HG03521 (cell line): ENCODE results near the gene SIVA1.
A peak's percentile ranks its signal among the peaks of the same experiment; 100 is the strongest.
"Not testable (repeated sequence)": the region's sequence is repeated elsewhere in the genome, so short reads cannot be mapped to it uniquely, and the experiment has no call there.

Source experiments
- ATAC-seq: cut with Tn5 transposase; IDR thresholded peaks from one replicate; pipeline ENCODE4 v1.9.1; 2021; ENCODE audit warnings: mild to moderate bottlenecking, moderate library complexity; ENCODE audit not compliant: unreplicated experiment

The SIVA1 gene

GRCh38 chr14:104750056-104750752 lies 2.7 kb upstream of the SIVA1 start:
- no peak for ATAC-seq

- not testable (repeated sequence) for ATAC-seq
Observed at GRCh38 chr14:104750753-104751057, 2.2 kb upstream of the SIVA1 start.

DNA sequence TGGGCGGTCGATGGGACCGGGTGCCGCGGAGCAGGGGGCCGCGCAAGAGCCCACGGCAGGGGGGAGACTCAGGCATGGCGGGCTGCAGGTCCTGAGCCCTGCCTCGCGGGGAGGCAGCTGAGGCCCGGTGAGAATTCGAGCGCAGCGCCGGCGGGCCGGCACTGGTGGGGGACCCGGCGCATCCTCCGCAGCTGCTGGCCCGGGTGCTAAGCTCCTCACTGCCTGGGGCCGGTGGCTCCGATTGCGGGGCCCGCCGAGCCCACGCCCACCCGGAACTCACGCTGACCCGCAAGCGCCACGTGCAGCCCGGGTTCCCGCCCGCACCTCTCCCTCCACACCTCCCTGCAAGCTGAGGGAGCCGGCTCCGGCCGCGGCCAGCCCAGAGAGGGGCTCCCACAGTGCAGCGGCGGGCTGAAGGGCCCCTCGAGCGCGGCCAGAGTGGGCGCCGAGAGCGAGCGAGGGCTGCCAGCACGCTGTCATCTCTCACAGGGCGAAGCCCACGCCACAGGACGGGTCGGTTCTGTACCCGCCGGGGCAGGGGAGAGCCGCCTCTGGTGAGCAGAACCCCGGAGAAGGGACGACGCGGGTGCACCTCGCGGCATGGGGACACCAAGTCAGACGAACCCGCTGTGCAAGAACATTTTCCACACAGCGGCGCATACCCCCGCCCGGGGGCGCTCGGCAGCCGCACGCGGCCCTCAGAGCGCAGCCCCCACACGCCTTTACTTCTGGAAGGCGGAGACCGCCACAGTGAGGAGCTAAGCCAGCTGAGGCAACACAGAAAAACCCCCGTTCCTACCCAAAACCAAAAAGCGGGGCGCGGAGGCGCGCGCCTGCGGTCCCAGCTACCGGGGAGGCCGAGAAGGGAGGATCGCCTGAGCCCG lies 1.2 kb upstream of the SIVA1 start:
- ATAC-seq, result no peak

DNA sequence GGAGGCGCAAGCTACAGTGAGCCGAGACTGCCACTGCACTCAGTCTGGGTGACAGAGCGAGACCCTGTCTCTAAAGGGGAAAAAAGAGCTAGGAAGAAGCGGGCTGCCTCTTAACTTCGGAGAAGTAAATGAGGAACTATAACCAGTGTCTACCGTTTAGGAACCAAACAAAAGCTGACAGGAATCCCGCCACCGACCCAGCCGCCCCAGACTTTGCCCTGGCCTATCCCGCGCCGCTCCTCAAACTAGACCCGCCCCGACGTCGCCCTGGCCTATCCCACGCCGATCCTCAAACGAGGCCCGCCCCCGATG lies 568 bp upstream of the SIVA1 start:
- peak; percentile 0 for ATAC-seq

- ATAC-seq, result no peak
Observed at GRCh38 chr14:104753528-104754212, 723 bp downstream of the SIVA1 start.

DNA sequence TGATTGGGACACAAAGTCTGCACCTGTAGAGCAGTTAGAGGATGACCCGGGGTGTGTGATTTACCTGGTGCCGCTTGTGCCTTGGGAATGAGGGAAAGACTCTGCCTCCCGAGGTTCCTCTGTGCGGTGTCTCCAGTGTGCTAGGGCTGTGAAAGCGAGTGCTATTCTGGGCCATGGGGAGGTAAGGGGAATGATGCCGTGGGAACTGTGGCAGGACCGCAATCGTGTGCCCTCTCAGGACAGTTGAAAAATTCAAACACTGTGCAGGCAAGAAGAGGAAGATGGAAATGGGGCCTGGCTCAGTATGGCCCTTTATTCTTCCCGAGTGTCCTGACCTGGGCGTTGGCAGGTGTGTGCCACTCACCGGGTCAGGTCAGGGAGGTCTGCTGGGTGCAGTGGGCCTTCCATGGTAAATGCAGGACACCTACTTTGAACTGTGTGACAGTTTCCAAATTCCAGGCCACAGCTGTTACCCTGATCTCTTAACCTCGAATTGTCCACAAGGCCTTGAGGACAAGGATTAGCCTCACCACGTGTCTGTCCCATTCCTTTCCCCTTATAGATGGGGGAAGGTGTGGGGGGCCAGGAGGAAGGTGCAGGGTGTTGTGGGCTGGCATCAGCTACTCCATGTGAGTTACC lies 1.4 kb downstream of the SIVA1 start:
- ATAC-seq, result no peak

GRCh38 chr14:104755621-104756020 lies 2.7 kb downstream of the SIVA1 start:
- no peak for ATAC-seq

DNA sequence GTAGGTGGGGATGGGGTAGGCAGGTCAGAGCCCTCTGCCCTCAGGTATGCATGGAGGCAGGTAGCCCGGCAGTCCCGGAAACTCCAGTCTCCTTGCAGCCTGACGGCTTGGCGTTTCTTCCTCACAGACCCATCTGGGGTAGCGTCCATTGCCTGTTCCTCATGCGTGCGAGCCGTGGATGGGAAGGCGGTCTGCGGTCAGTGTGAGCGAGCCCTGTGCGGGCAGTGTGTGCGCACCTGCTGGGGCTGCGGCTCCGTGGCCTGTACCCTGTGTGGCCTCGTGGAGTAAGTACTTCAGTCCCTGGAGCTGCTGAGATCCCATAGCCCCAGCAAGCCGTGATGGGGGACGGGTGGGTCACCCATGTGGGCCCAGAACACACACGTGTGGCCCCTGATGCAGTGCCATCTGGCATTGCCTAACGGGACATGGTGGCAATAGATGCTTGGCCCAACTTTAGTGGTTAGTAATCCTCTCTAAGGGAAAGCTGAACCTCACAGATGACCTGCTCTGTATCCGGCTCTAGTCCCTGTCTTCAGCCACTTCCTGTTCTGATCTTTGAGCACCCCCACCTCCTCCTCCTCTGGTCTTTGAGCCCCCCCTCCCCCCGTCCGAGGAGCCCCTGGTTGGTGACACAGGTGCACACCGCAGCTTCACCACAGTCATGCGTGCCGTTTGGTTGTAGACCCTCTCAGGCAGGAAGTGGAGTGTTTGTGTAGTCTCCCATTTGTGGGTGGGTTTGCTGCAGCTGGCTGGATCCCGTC lies 3.7 kb downstream of the SIVA1 start:
- no peak for ATAC-seq

DNA sequence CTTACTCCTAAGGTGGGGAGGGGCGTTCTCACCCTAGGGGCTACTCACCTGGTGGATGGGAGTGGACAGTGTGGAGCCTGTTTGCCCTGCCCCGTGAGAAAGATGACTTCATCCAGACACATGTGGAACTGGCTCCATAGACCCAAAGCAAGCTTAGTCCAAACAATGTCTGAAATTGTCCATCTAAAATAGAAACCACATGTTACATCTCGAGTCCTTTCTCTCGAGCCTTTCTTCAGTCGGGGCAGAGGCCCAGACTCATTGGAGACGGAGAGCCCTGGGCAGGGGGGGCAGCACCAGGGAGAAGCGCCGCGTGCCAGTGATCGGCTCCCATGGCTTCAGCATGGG lies 4.3 kb downstream of the SIVA1 start:
- ATAC-seq, result no peak

DNA sequence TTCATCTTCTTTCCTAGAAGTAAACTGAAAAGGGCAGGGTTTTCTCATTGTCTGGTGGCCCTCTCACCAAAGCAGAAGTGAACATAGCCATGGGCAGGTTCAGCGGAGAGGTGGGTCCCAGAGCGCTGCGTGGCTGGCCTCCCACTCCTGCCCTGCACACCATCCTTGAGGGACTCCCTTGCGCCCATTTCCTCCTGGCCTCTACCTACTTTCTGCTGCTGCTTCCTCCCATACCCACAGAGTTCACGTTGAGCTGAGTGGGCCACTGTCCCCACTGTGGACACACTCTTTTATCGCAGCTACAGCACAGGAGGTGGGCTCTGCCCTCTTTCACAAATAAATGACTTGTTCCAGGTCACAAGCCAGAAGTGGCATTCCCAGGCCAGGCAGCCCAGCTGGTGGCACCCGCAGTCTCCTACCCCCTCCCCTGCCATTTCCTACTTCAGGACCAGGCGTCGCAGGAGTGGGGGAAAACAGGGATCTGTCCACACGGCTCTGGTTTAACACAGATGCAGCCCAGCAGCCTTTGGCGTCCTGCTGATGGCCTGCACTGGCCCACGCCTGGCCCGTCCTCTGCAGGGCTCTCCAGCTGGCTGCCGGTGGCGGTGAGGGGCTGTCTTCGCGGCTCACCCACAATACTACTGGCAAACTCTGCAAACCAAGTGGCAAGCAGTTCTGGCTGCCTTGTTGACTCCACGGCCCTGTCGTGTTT lies 4.9 kb downstream of the SIVA1 start:
- ATAC-seq, result no peak

- no peak for ATAC-seq
Observed at GRCh38 chr14:104758981-104759969, 6.3 kb downstream of the SIVA1 start.

- no peak for ATAC-seq
Observed at GRCh38 chr14:104765517-104765916, 12.6 kb downstream of the SIVA1 start.

- no peak for ATAC-seq
Observed at GRCh38 chr14:104766256-104766862, 13.4 kb downstream of the SIVA1 start.

GRCh38 chr14:104766863-104767633 lies 14.1 kb downstream of the SIVA1 start:
- no peak for ATAC-seq

DNA sequence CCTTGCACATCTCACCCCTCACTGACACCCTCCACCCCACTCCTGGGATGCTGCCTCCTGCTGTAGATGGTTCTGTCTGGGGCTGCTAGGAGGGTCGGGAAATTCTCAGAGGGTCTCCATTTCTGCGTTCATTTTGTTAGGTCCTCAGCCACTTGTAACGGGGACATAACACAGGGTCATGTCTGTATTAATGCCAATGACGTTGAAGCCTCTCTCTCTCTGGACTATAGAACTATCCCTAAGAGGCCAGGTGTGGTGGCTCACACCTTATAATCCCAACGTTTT lies 14.6 kb downstream of the SIVA1 start:
- no peak for ATAC-seq

DNA sequence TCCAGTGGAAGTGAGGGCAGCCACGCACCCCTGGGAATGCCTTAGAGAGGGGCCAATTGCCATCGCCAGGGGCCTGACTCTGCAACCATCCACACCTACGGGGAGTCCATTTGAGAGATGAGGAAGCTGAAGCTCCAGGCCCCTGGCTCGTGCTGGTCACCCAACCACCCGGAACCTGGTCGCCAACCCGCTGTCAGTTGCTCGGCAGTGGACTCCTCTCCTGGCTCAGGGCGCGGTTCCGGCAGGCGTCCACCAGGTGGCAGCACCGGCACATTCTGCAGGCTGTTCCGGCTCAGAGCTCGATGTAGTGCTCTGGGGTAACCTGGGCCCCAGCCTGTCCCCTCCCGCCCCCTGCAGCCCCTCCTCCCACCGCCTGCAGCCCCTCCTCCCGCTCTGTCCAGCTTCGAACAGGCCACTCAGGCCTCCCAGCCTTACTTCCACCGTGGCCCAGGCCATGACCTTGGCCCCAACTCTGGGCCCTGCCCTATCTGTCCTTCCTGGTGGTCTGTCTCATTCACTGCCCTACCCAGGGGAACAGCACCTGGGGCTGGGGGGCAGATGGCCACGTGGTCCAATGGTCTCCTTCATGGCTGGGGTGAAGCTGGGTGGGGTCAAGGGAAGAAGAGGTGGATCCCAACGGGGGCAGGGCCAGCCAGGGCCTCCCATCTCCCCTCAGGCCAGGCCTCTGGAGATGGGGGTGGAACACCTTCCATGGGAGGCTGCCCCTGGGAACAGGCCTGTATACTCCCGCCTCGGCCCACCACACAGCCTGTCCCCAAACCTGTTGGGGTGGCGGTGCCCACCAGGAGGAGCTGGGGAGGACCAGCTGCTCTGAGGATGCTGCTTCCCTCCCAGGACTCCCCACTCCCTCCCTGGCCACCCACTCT lies 15.7 kb downstream of the SIVA1 start:
- peak; percentile 50 for ATAC-seq
